ENCODE data around the gene LPIN1.

GRCh38 chr2:11781602-11782001 lies 35.2 kb downstream of the LPIN1 start:
- no peak for TF ChIP-seq CTCF (IDR thresholded peaks at IDR 0.05; ENCODE audit: low read depth, low read length)
- TF ChIP-seq POLR2A (IDR thresholded peaks at IDR 0.05; ENCODE audit: extremely low read depth, insufficient read length), result no peak
- no peak for TF ChIP-seq MYC (IDR thresholded peaks at IDR 0.05; ENCODE audit: low read depth, low read length)
- TF ChIP-seq MAX (IDR thresholded peaks at IDR 0.05; ENCODE audit: low read depth, low read length), result no peak

All from NB4 (cell line).